SK-N-SH (cell line): ENCODE data around the gene NOL4L. TPM values are rescaled to one million over a fixed set of nuclear protein-coding genes. Genes with fewer than 3 reads are reported as not detected.

Experiments
- CTCF ChIA-PET: fragments of 300-600, 350-600 bp; formaldehyde crosslinking; extraction: SDS; loops from one replicate; lab custom pipeline; 2021; lab: Yijun Ruan, JAX
- POLR2A ChIA-PET: fragments of 350-600 bp; sonication (Branson Sonifier 250); formaldehyde crosslinking; extraction: SDS; loops from one replicate; lab custom pipeline; 2020; ENCODE audit warnings: antibody characterized with exemption, inconsistent platforms; lab: Yijun Ruan, JAX
- DNase-seq: peaks from one replicate; pipeline ENCODE4 v3.0.0; 2012
- H2AFZ ChIP-seq: fragments of 200-600 bp; sonication (generic); 2 replicates; pipeline ENCODE4 v1.8.1; 2016; ENCODE audit warnings: antibody characterized with exemption, mild to moderate bottlenecking, low read depth
- H3F3A ChIP-seq: fragments of 200-600 bp; sonication (generic); replicated peaks from 2 replicates; pipeline ENCODE3; 2016; ENCODE audit warnings: antibody characterized with exemption, mild to moderate bottlenecking; ENCODE audit not compliant: insufficient read depth
- H3K27ac ChIP-seq, 2 experiments: fragments of 200-500 bp in 1 of 2; fragments of 200-600 bp in 1 of 2; sonication (Bioruptor generic) in 1 of 2; sonication (generic), shearing (Covaris generic) in 1 of 2; 2 replicates each; pipeline versions ENCODE4 v1.5.1 to v1.6.1; 2014 to 2016; ENCODE audit warnings: low read depth in 2 of 2, inconsistent platforms in 1 of 2, low read length in 1 of 2, mild to moderate bottlenecking in 1 of 2, mixed read lengths in 1 of 2
- H3K27me3 ChIP-seq: fragments of 200-600 bp; sonication (generic), shearing (Covaris generic); 2 replicates; pipeline ENCODE4 v1.6.1; 2016; ENCODE audit warnings: mixed run types; ENCODE audit not compliant: insufficient read depth
- H3K36me3 ChIP-seq, 2 experiments: fragments of 200-500 bp in 1 of 2; fragments of 200-600 bp in 1 of 2; sonication (Bioruptor generic) in 1 of 2; sonication (generic) in 1 of 2; replicated peaks in 1 of 2; 2 replicates each; pipeline versions ENCODE3 to v1.5.1; 2014 to 2016; ENCODE audit warnings: low read length in 1 of 2, mild to moderate bottlenecking in 1 of 2; ENCODE audit not compliant: insufficient read depth in 2 of 2, control insufficient read depth in 1 of 2
- H3K4me1 ChIP-seq, 2 experiments: fragments of 200-500 bp in 1 of 2; fragments of 200-600 bp in 1 of 2; sonication (Bioruptor generic) in 1 of 2; sonication (generic), shearing (Covaris generic) in 1 of 2; 2 replicates each; pipeline versions ENCODE4 v1.5.1 to v1.6.1; 2014 to 2016; ENCODE audit warnings: low read depth in 1 of 2, low read length in 1 of 2, mixed run types in 1 of 2; ENCODE audit not compliant: insufficient read depth in 2 of 2, control insufficient read depth in 1 of 2
- H3K4me2 ChIP-seq: fragments of 200-600 bp; sonication (generic), shearing (Covaris generic); 2 replicates; pipeline ENCODE4 v1.6.1; 2017; ENCODE audit warnings: mixed run types
- H3K4me3 ChIP-seq, 2 experiments: fragments of 200-500 bp in 1 of 2; fragments of 200-600 bp in 1 of 2; sonication (Bioruptor generic) in 1 of 2; sonication (generic), shearing (Covaris generic) in 1 of 2; 2 replicates each; pipeline versions ENCODE4 v1.5.1 to v1.8.1; 2014 to 2016; ENCODE audit warnings: low read depth in 2 of 2, inconsistent platforms in 1 of 2, low read length in 1 of 2, mild to moderate bottlenecking in 1 of 2, mixed read lengths in 1 of 2, moderate library complexity in 1 of 2
- H3K79me2 ChIP-seq: fragments of 200-600 bp; sonication (generic); 2 replicates; pipeline ENCODE4 v1.8.1; 2017; ENCODE audit warnings: mild to moderate bottlenecking; ENCODE audit not compliant: insufficient read depth
- H3K9ac ChIP-seq: fragments of 200-600 bp; sonication (generic); 2 replicates; pipeline ENCODE4 v1.6.1; 2017; ENCODE audit warnings: mixed run types
- H3K9me2 ChIP-seq: fragments of 200-600 bp; sonication (generic); 2 replicates; pipeline ENCODE4 v1.6.1; 2017; ENCODE audit warnings: mixed run types
- H3K9me3 ChIP-seq: fragments of 200-600 bp; sonication (generic); 2 replicates; pipeline ENCODE4 v1.6.1; 2017; ENCODE audit warnings: mixed run types, mild to moderate bottlenecking, moderate library complexity
- H4K20me1 ChIP-seq: fragments of 200-600 bp; sonication (generic); 2 replicates; pipeline ENCODE4 v1.6.1; 2017; ENCODE audit warnings: mild to moderate bottlenecking, mixed run types; ENCODE audit not compliant: insufficient read depth
- CTCF ChIP-seq: fragments of 200-600 bp; sonication (generic); IDR thresholded peaks from 2 replicates; pipeline ENCODE4 v1.6.1; 2017; ENCODE audit warnings: antibody characterized with exemption, mild to moderate bottlenecking, moderate library complexity
- EP300 ChIP-seq, 2 experiments: IDR thresholded peaks; 2 replicates each; pipeline versions ENCODE4 v1.4.0 to v1.6.1; 2012; ENCODE audit warnings: borderline replicate concordance in 1 of 2, low read depth in 1 of 2, low read length in 1 of 2
- EZH2phosphoT487 ChIP-seq: fragments of 200-600 bp; sonication (generic); IDR thresholded peaks from 2 replicates; pipeline ENCODE4 v1.6.1; 2017; ENCODE audit warnings: low read depth, mixed run types, mild to moderate bottlenecking, antibody characterized with exemption, moderate library complexity, borderline replicate concordance
- MXI1 ChIP-seq: IDR thresholded peaks from 2 replicates; pipeline ENCODE4 v1.6.1; 2012; ENCODE audit warnings: mild to moderate bottlenecking, low read depth, low read length, improper control_type of control experiment
- NRF1 ChIP-seq: IDR thresholded peaks from 2 replicates; pipeline ENCODE4 v1.6.1; 2012; ENCODE audit warnings: low read depth, mild to moderate bottlenecking, low read length
- RAD21 ChIP-seq: IDR thresholded peaks from 2 replicates; pipeline ENCODE4 v1.6.1; 2012; ENCODE audit warnings: mild to moderate bottlenecking, low read length
- REST ChIP-seq: IDR thresholded peaks from 2 replicates; pipeline ENCODE4 v1.6.1; 2012; ENCODE audit warnings: mild to moderate bottlenecking, low read depth, low read length, moderate library complexity
- RXRA ChIP-seq: IDR thresholded peaks from 2 replicates; pipeline ENCODE4 v1.4.0; 2012; ENCODE audit warnings: low read depth, mild to moderate bottlenecking, borderline replicate concordance
- SMC3 ChIP-seq: IDR thresholded peaks from 2 replicates; pipeline ENCODE4 v1.6.1; 2012; ENCODE audit warnings: low read depth, low read length, improper control_type of control experiment
- TAF1 ChIP-seq: IDR thresholded peaks from 2 replicates; pipeline ENCODE4 v1.6.1; 2012; ENCODE audit warnings: low read depth, mild to moderate bottlenecking, low read length, moderate library complexity, borderline replicate concordance
- TCF12 ChIP-seq: IDR thresholded peaks from 2 replicates; pipeline ENCODE4 v1.4.0; 2012
- TEAD4 ChIP-seq: IDR thresholded peaks from 2 replicates; pipeline ENCODE4 v1.4.0; 2012; ENCODE audit warnings: mild to moderate bottlenecking, borderline replicate concordance; ENCODE audit not compliant: insufficient read depth
- YY1 ChIP-seq: IDR thresholded peaks from 2 replicates; pipeline ENCODE4 v1.4.0; 2012; ENCODE audit warnings: low read depth, mild to moderate bottlenecking
- WGBS: methylation state at CpG from one replicate; pipeline ENCODE4 v1.1.6; 2017; ENCODE audit warnings: low lambda C conversion rate; 5-methylcytosine and 5-hydroxymethylcytosine counted together
- polyA plus RNA-seq, 3 experiments: library from polyadenylated mRNA; depleted of rRNA; stranded (reverse); fragments of >200 nt; gene quantifications; 2 replicates each; pipeline ENCODE4 v1.2.3, GENCODE V29; 2012
- TF ChIP-seq, protein P1 (sequence below): IDR thresholded peaks from 2 replicates; pipeline ENCODE4 v1.4.0; 2012; ENCODE audit warnings: low read depth
- TF ChIP-seq, protein P2 (sequence below): fragments of 150-350 bp; IDR thresholded peaks from 2 replicates; pipeline ENCODE4 v1.6.1; 2017; ENCODE audit warnings: antibody characterized with exemption, low read length, low read depth, borderline replicate concordance

NOL4L gene
- polyA plus RNA-seq, 1 of the 3 experiments (the other 2 are of a cell fraction), result 14.3 TPM

DNA sequence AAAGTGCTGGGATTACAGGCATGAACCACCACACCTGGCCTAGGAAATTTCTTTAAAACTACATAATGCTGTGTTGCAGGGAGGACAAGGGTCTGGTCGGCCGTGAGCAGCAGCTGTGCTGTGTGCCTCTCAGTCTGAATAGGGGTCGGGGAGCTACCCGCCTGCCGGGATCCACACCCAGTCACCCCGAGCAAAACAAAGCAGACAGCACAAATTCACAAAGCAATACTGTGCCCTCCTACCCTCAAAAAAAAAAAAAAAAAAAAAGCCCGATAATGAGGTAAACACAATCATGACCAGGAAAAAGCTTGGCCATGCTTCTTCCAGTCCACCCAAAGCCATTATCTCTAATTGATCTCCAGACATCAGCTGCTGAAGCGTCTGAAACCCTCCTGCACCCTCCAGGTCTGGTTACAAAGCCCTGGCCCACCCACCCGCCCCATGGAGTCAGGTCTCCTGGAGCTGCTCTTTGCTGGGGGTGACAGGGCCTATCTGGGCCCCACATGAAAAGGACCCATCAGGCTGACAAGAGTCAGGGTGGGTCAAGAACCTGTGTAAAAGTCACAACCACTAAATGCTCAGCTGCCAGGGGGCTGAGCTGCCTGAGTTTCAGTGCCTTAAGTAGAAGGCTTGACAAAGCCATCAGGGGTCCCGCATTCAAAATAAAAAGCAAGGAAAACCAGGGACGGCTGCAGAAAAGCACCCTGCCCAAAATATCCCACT, 88.2 kb downstream of the NOL4L start (continued):
- no peak for TF ChIP-seq REST
- no peak for TF ChIP-seq RXRA
- peak in 1 of 2 experiments; percentile 81; a peak in 2 of 4 replicates for TF ChIP-seq EP300 (IDR thresholded peaks at IDR 0.05; ENCODE audit: borderline replicate concordance in 1 of 2, low read depth in 1 of 2, low read length in 1 of 2)
- no peak for TF ChIP-seq TCF12
- peak; percentile 77 for TF ChIP-seq MXI1
- TF ChIP-seq RAD21, result no peak
- TF ChIP-seq, all 33 proteins: peak for 4

DNA sequence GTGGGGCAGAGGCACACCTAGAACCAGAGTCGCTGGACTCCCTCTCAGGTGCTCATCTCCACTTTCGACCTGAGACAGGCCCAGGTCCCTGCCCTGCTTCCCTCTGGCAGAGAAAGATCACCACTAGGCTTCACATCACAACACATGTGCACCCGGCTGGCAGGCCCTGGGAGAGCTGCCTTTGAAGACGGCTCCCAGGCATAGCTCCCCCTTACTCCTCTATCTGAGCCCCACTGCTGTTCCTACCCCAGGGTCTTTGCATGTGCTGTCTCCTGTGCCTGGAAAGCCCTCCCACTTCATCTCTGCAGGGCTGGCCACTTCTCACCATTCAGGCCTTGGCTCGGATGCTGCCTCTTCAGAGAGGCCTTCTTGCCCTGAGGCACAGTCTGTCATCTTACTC, 89.2 kb downstream of the NOL4L start:
- H3K4me3 ChIP-seq, result no peak overlapping the region
- no peak for DNase-seq
- no peaks in the 10 kb centered on the region for H4K20me1 ChIP-seq
- no peak overlapping the region for H3K4me2 ChIP-seq
- no peaks in the 10 kb centered on the region for H3F3A ChIP-seq
- peak overlapping the region in 1 of 2 experiments; percentile 99; a peak in 2 of 4 replicates for H3K27ac ChIP-seq
- H3K27me3 ChIP-seq, result no peaks in the 10 kb centered on the region
- H3K9ac ChIP-seq, result no peak overlapping the region
- no peak overlapping the region for H2AFZ ChIP-seq
- H3K79me2 ChIP-seq, result no peaks in the 10 kb centered on the region
- H3K36me3 ChIP-seq, result no peaks in the 10 kb centered on the region
- TF ChIP-seq CTCF (no peak), RXRA (no peak), SMC3 (no peak), NRF1 (no peak), RAD21 (no peak), REST (no peak), EZH2phosphoT487 (no peak), YY1 (no peak), TEAD4 (no peak), TAF1 (no peak)
- TF ChIP-seq, protein P1, sequence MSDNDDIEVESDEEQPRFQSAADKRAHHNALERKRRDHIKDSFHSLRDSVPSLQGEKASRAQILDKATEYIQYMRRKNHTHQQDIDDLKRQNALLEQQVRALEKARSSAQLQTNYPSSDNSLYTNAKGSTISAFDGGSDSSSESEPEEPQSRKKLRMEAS, result no peak
- TF ChIP-seq, protein P2, sequence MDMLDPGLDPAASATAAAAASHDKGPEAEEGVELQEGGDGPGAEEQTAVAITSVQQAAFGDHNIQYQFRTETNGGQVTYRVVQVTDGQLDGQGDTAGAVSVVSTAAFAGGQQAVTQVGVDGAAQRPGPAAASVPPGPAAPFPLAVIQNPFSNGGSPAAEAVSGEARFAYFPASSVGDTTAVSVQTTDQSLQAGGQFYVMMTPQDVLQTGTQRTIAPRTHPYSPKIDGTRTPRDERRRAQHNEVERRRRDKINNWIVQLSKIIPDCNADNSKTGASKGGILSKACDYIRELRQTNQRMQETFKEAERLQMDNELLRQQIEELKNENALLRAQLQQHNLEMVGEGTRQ, result no peak
- TF ChIP-seq, all 33 proteins: peak for 0
- no peaks in the 10 kb centered on the region for H3K9me3 ChIP-seq
- H3K4me1 ChIP-seq, result peaks cover 0 to 35% of the 10 kb centered on the region in 2 experiments; a peak in 2 of 4 replicates
- CTCF ChIA-PET, result interaction anchor here (0.7 to 4.4 kb wide), 6 partner anchors 11 to 26 kb away, joined by 3 to 32 read pairs (median 11); no protein-coding TSS in a partner anchor
- 91% methylated on average over 5 of the region's 5 CpGs for WGBS
- no peaks in the 10 kb centered on the region for H3K9me2 ChIP-seq
- POLR2A ChIA-PET, result interaction anchor here (1.9 to 3.4 kb wide), 2 partner anchors 11 to 12 kb away, joined by 10 to 11 read pairs; no protein-coding TSS in a partner anchor
